Left hindlimb (tissue), 1 donor: ENCODE measurements around the gene KCTD2.

Experiments
- DNase-seq: peaks from one replicate; pipeline ENCODE4 v3.0.0-alpha.2; 2018

Gene KCTD2

GRCh38 chr17:75078284-75079022 lies 31.4 kb downstream of the KCTD2 start:
- no peak for DNase-seq

- DNase-seq = no peak
Observed at GRCh38 chr17:75079023-75079373, 32.0 kb downstream of the KCTD2 start.

- DNase-seq = no peak
Observed at GRCh38 chr17:75081611-75082540, 34.9 kb downstream of the KCTD2 start.

- no peak for DNase-seq
Observed at GRCh38 chr17:75082683-75083082, 35.7 kb downstream of the KCTD2 start.

- DNase-seq = no peak
Observed at GRCh38 chr17:75084039-75084660, 37.1 kb downstream of the KCTD2 start.

GRCh38 chr17:75086496-75087181 lies 39.6 kb downstream of the KCTD2 start:
- DNase-seq = no peak

GRCh38 chr17:75087182-75087557 lies 40.1 kb downstream of the KCTD2 start:
- no peak for DNase-seq

- peak; percentile 92 for DNase-seq
Observed at GRCh38 chr17:75087558-75088453, 40.8 kb downstream of the KCTD2 start, which contains the start of gene SLC16A5. Gene SLC16A5, plus strand, starts transcription at chr17:75087954. Its CDS starts 5,683 bp downstream, at chr17:75093637.

GRCh38 chr17:75088465-75089417 lies 41.7 kb downstream of the KCTD2 start:
- DNase-seq = no peak

GRCh38 chr17:75090871-75091854 lies 44.1 kb downstream of the KCTD2 start:
- DNase-seq = no peak

- DNase-seq = no peak
Observed at GRCh38 chr17:75091855-75092327, 44.9 kb downstream of the KCTD2 start.

- no peak for DNase-seq
Observed at GRCh38 chr17:75093548-75094158, 46.6 kb downstream of the KCTD2 start.

GRCh38 chr17:75094871-75095399 lies 47.9 kb downstream of the KCTD2 start:
- DNase-seq = no peak

- DNase-seq = peak; percentile 61
Observed at GRCh38 chr17:75096082-75096625, 49.1 kb downstream of the KCTD2 start.

GRCh38 chr17:75097865-75098264 lies 50.8 kb downstream of the KCTD2 start:
- DNase-seq = no peak

GRCh38 chr17:75098861-75099260 lies 51.8 kb downstream of the KCTD2 start:
- DNase-seq = no peak

GRCh38 chr17:75099881-75100595 lies 53.0 kb downstream of the KCTD2 start:
- DNase-seq = no peak
